ENCODE data around the gene GRK5. TPM values are rescaled to one million over a fixed set of nuclear protein-coding genes. Genes with fewer than 3 reads are reported as not detected.

GRK5 gene
- polyA plus RNA-seq, 1 experiment = 20.8 TPM

DNA sequence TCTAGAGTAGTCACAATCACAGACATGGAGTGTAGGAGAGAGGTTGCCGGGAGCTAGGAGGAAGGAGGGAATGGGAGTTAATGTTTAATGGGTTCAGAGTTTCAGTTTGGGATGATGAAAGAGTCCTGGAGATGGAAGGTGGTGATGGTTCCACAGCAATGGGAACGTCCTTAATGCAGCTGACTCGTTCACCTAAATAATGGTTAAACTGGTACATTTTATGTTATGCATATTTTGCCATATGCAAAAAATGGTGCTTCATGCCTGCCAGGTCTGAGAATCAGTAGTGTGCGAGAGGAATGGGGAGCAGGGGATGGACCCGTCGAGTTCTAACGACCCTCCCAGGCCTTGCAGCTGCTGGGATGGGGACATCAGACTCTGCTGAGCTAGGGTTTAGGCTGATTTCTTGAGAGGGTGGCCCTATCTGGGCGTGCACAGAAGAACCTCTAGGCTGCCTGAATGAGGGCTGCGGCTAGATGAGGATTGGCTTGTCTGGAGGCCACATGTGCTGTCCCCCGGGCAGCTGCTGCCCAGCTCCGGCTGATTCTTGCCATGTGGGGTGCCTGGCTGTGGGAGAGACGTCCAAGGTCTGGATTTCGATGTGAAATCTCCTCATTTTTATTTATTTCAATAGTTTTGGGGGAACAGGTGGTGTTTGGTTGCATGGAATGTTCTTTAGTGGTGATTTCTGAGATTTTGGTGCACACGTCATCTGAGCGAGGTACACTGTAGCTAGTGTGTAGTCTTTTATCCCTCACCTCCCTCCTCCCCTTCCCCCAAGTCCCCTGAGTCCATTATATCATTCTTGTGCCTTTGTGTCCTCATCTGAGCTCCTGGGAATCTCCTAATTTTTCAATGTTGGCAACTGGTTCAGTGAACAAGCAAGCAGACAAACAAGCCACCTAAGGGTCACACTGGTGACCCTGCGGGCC is 116.0 kb downstream of the GRK5 start:
- peaks cover 1% of the 10 kb centered on the region; the same call in 1 of the 2 replicates for H3K36me3 ChIP-seq (ENCODE audit: control insufficient read depth, insufficient read depth, low read length)
- H3K4me3 ChIP-seq (ENCODE audit: low read depth, low read length) = no peak overlapping the region
- CTCF ChIA-PET = interaction anchor here (0.9 to 1.4 kb wide), 3 partner anchors 10 to 122 kb away, joined by 3 to 6 read pairs (median 5); no protein-coding TSS in a partner anchor
- TF ChIP-seq, protein P1, sequence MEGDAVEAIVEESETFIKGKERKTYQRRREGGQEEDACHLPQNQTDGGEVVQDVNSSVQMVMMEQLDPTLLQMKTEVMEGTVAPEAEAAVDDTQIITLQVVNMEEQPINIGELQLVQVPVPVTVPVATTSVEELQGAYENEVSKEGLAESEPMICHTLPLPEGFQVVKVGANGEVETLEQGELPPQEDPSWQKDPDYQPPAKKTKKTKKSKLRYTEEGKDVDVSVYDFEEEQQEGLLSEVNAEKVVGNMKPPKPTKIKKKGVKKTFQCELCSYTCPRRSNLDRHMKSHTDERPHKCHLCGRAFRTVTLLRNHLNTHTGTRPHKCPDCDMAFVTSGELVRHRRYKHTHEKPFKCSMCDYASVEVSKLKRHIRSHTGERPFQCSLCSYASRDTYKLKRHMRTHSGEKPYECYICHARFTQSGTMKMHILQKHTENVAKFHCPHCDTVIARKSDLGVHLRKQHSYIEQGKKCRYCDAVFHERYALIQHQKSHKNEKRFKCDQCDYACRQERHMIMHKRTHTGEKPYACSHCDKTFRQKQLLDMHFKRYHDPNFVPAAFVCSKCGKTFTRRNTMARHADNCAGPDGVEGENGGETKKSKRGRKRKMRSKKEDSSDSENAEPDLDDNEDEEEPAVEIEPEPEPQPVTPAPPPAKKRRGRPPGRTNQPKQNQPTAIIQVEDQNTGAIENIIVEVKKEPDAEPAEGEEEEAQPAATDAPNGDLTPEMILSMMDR (IDR thresholded peaks at IDR 0.05; ENCODE audit: insufficient read depth, low read depth, low read length) = no peak
- no peak for DNase-seq (ENCODE audit: low read depth)
- H3K27me3 ChIP-seq (ENCODE audit: control insufficient read depth, insufficient read depth, low read length) = no peaks in the 10 kb centered on the region
- POLR2A ChIA-PET = no interaction called here

DNA sequence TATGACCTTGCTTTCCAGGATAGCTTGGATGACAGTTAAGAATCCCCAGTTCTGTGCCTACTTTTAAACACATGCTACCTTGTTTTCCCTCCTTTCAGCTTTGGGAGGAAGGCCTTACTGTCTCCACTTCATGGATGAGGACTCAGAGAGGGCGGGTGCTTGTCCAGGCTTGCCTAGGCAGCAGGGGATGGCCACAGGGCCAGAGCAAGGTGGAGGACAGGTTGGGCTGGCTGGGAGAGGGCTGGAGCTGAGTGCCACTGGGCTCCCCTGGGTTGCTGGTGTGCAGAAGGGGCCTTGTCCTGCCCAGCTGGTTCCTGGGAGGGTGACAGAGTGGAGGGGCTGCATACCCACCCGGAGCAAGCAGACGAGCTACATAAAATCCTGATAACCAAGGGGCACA is 117.8 kb downstream of the GRK5 start:
- Histone ChIP-seq H3K4me3 (ENCODE audit: low read depth, low read length) (no peak overlapping the region), H3K36me3 (ENCODE audit: control insufficient read depth, insufficient read depth, low read length) (peaks cover 1% of the 10 kb centered on the region; the same call in 1 of the 2 replicates), H3K27me3 (ENCODE audit: control insufficient read depth, insufficient read depth, low read length) (no peaks in the 10 kb centered on the region)
- no peak for DNase-seq (ENCODE audit: low read depth)
- ChIA-PET POLR2A (no interaction called here), CTCF (no interaction called here)
- TF ChIP-seq, protein P1 (IDR thresholded peaks at IDR 0.05; ENCODE audit: insufficient read depth, low read depth, low read length) = no peak

- ChIA-PET CTCF (no interaction called here), POLR2A (no interaction called here)
- no peak for DNase-seq (ENCODE audit: low read depth)
- H3K27me3 ChIP-seq (ENCODE audit: control insufficient read depth, insufficient read depth, low read length) = no peaks in the 10 kb centered on the region
- H3K36me3 ChIP-seq (ENCODE audit: control insufficient read depth, insufficient read depth, low read length) = peaks cover 1% of the 10 kb centered on the region
- TF ChIP-seq, protein P1 (IDR thresholded peaks at IDR 0.05; ENCODE audit: insufficient read depth, low read depth, low read length) = no peak
- H3K4me3 ChIP-seq (ENCODE audit: low read depth, low read length) = no peak overlapping the region
Measured at GRCh38 chr10:119326167-119326566, 118.8 kb downstream of the GRK5 start.

GRCh38 chr10:119327096-119327745 is 119.8 kb downstream of the GRK5 start:
- Histone ChIP-seq H3K4me3 (ENCODE audit: low read depth, low read length) (no peak overlapping the region), H3K27me3 (ENCODE audit: control insufficient read depth, insufficient read depth, low read length) (no peaks in the 10 kb centered on the region), H3K36me3 (ENCODE audit: control insufficient read depth, insufficient read depth, low read length) (peaks cover 1% of the 10 kb centered on the region)
- ChIA-PET POLR2A (no interaction called here), CTCF (no interaction called here)
- TF ChIP-seq, protein P1 (IDR thresholded peaks at IDR 0.05; ENCODE audit: insufficient read depth, low read depth, low read length) = no peak
- no peak for DNase-seq (ENCODE audit: low read depth)

DNA sequence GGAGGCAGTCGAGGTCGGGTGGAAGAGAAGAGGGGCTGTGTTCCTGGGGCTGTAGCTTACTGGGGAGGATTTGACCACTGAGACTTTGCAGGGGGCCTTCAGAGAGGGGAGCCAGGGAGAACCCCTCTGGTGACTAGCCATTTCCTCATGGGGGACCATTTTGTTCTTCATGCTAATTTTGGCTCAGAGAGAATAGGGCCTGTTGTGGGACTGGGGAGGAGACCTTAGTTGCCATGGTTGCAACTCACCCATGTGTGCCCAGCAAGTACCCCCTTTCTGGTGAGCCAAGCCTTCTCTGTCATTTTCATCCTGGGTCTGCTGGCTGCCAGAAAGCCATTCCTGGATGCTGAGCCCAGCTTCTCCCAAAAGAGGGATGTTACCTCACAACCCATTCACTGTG is 120.9 kb downstream of the GRK5 start:
- H3K27me3 ChIP-seq (ENCODE audit: control insufficient read depth, insufficient read depth, low read length) = no peaks in the 10 kb centered on the region
- TF ChIP-seq, protein P1 (IDR thresholded peaks at IDR 0.05; ENCODE audit: insufficient read depth, low read depth, low read length) = no peak

More for the DNA sequence above, 120.9 kb downstream of the GRK5 start:
- Histone ChIP-seq H3K4me3 (ENCODE audit: low read depth, low read length) (no peak overlapping the region), H3K36me3 (ENCODE audit: control insufficient read depth, insufficient read depth, low read length) (peaks cover 1% of the 10 kb centered on the region)
- POLR2A ChIA-PET = no interaction called here
- no peak for DNase-seq (ENCODE audit: low read depth)
- CTCF ChIA-PET = interaction anchor here (0.7 kb wide), 1 partner anchor 14 kb away, joined by 3 read pairs; no protein-coding TSS in a partner anchor

All from BJ (cell line).